Neural cell (in vitro differentiated cells): ENCODE measurements around the gene CRYBB2. TPM values are rescaled to one million over a fixed set of nuclear protein-coding genes. Genes with fewer than 3 reads are reported as not detected.
"Not testable (repeated sequence)": the region's sequence is repeated elsewhere in the genome, so short reads cannot be mapped to it uniquely, and the experiment has no call there.

Source experiments
- H2AFZ ChIP-seq: fragments of 200-600, 300-800 bp; sonication (generic), shearing (Covaris generic); 2 replicates; pipeline ENCODE4 v1.6.0; 2014; ENCODE audit warnings: low read depth, mild to moderate bottlenecking, antibody characterized with exemption, low read length, moderate library complexity
- H3F3A ChIP-seq: fragments of 200-600 bp; shearing (Covaris generic); 2 replicates; pipeline ENCODE4 v1.6.1; 2016; ENCODE audit warnings: mild to moderate bottlenecking, moderate library complexity, mixed read lengths, antibody characterized with exemption, low read length; ENCODE audit not compliant: insufficient read depth, poor library complexity, severe bottlenecking
- H3K27ac ChIP-seq: fragments of 200-600, 300-800 bp; sonication (generic), shearing (Covaris generic); 2 replicates; pipeline ENCODE4 v1.5.1; 2014; ENCODE audit warnings: mild to moderate bottlenecking, low read length, moderate library complexity
- H3K27me3 ChIP-seq: fragments of 300-800, 200-600 bp; sonication (generic), shearing (Covaris generic); 2 replicates; pipeline ENCODE4 v1.6.0; 2014; ENCODE audit warnings: mild to moderate bottlenecking, low read depth, low read length, moderate library complexity; ENCODE audit not compliant: insufficient read depth
- H3K36me3 ChIP-seq: fragments of 300-800, 200-600 bp; sonication (generic), shearing (Covaris generic); 2 replicates; pipeline ENCODE4 v1.5.1; 2014; ENCODE audit warnings: mild to moderate bottlenecking, antibody characterized with exemption, low read length, moderate library complexity; ENCODE audit not compliant: insufficient read depth
- H3K4me2 ChIP-seq: fragments of 300-800, 200-600 bp; sonication (generic), shearing (Covaris generic); 2 replicates; pipeline ENCODE4 v1.6.0; 2014; ENCODE audit warnings: mild to moderate bottlenecking, low read length
- H3K4me3 ChIP-seq: fragments of 300-800, 200-600 bp; sonication (generic), shearing (Covaris generic); 2 replicates; pipeline ENCODE4 v1.5.1; 2014; ENCODE audit warnings: mild to moderate bottlenecking, low read length, moderate library complexity
- H3K79me2 ChIP-seq: fragments of 200-600 bp; shearing (Covaris generic); replicated peaks from 2 replicates; pipeline ENCODE4 v1.6.0; 2014; ENCODE audit warnings: mild to moderate bottlenecking, low read length, moderate library complexity; ENCODE audit not compliant: insufficient read depth
- H3K9ac ChIP-seq: fragments of 300-800, 200-600 bp; sonication (generic), shearing (Covaris generic); 2 replicates; pipeline ENCODE4 v1.6.1; 2016; ENCODE audit warnings: mild to moderate bottlenecking, low read length, mixed read lengths
- H3K9me2 ChIP-seq: fragments of 200-600 bp; shearing (Covaris generic); 2 replicates; pipeline ENCODE4 v1.6.1; 2016; ENCODE audit warnings: mild to moderate bottlenecking, low read length, mixed read lengths; ENCODE audit not compliant: insufficient read depth
- H3K9me3 ChIP-seq: fragments of 200-600, 300-800 bp; sonication (generic), shearing (Covaris generic); 2 replicates; pipeline ENCODE4 v1.6.1; 2016; ENCODE audit warnings: mild to moderate bottlenecking, mixed run types, low read length, moderate library complexity, mixed read lengths
- H4K20me1 ChIP-seq: fragments of 200-600 bp; shearing (Covaris generic); 2 replicates; pipeline ENCODE4 v1.6.1; 2016; ENCODE audit warnings: mild to moderate bottlenecking, mixed run types; ENCODE audit not compliant: insufficient read depth
- CTCF ChIP-seq: fragments of 450-650 bp; IDR thresholded peaks from 2 replicates; pipeline ENCODE4 v1.5.1; 2014; ENCODE audit warnings: antibody characterized with exemption, mild to moderate bottlenecking, moderate library complexity; ENCODE audit not compliant: poor library complexity, severe bottlenecking
- EP300 ChIP-seq: fragments of 450-650 bp; conservative IDR thresholded peaks from 2 replicates; pipeline ENCODE4 v1.6.1; 2014; ENCODE audit warnings: antibody characterized with exemption, mild to moderate bottlenecking, moderate library complexity; ENCODE audit not compliant: poor library complexity, severe bottlenecking
- EZH2 ChIP-seq: fragments of 200-600, 300-800 bp; shearing (Covaris generic), sonication (generic); IDR thresholded peaks from 2 replicates; pipeline ENCODE4 v1.6.1; 2014; ENCODE audit warnings: antibody characterized with exemption, low read length, borderline replicate concordance, mild to moderate bottlenecking; ENCODE audit not compliant: insufficient read depth, poor library complexity, severe bottlenecking
- MXI1 ChIP-seq: fragments of 450-650 bp; conservative IDR thresholded peaks from 2 replicates; pipeline ENCODE4 v1.6.1; 2014; ENCODE audit warnings: antibody characterized with exemption, mild to moderate bottlenecking; ENCODE audit not compliant: poor library complexity, severe bottlenecking
- POLR2AphosphoS5 ChIP-seq: IDR thresholded peaks from 2 replicates; pipeline ENCODE4 v1.6.1; 2012
- RAD21 ChIP-seq: fragments of 450-650 bp; conservative IDR thresholded peaks from 2 replicates; pipeline ENCODE4 v1.6.1; 2014; ENCODE audit warnings: antibody characterized with exemption, mild to moderate bottlenecking, moderate library complexity
- REST ChIP-seq: IDR thresholded peaks from 2 replicates; pipeline ENCODE4 v1.6.1; 2012; ENCODE audit warnings: borderline replicate concordance
- SMC3 ChIP-seq: fragments of 450-650 bp; conservative IDR thresholded peaks from 2 replicates; pipeline ENCODE4 v1.6.1; 2014; ENCODE audit warnings: antibody characterized with exemption, mild to moderate bottlenecking, moderate library complexity; ENCODE audit not compliant: poor library complexity
- TAF1 ChIP-seq: IDR thresholded peaks from 2 replicates; pipeline ENCODE4 v1.6.1; 2012; ENCODE audit warnings: low read depth
- polyA plus RNA-seq: library from polyadenylated mRNA; depleted of rRNA; stranded (reverse); fragments of >200 nt; gene quantifications from 2 replicates; pipeline ENCODE4 v1.2.3, GENCODE V29; 2014

Gene CRYBB2
- polyA plus RNA-seq, 1 donor from 2014 or later: not detected

- no peak overlapping the region for H3K27ac ChIP-seq
- H2AFZ ChIP-seq: no peak overlapping the region
- no peaks in the 10 kb centered on the region for H4K20me1 ChIP-seq
- no peak for TF ChIP-seq TAF1
- TF ChIP-seq CTCF: no peak
- no peak for TF ChIP-seq RAD21
- TF ChIP-seq SMC3: no peak
- TF ChIP-seq EP300: no peak
- no peak for TF ChIP-seq MXI1
- no peak for TF ChIP-seq EZH2
- no peak for TF ChIP-seq REST
- no peak for TF ChIP-seq POLR2AphosphoS5
- no peaks in the 10 kb centered on the region for H3K27me3 ChIP-seq
- no peaks in the 10 kb centered on the region for H3K36me3 ChIP-seq
- H3K4me2 ChIP-seq: no peak overlapping the region
- H3K4me3 ChIP-seq: no peak overlapping the region
- no peaks in the 10 kb centered on the region for H3K9me3 ChIP-seq
- no peak overlapping the region for H3K9ac ChIP-seq
- H3F3A ChIP-seq: no peaks in the 10 kb centered on the region
- no peaks in the 10 kb centered on the region for H3K9me2 ChIP-seq
- no peaks in the 10 kb centered on the region for H3K79me2 ChIP-seq
Measured at GRCh38 chr22:25236417-25236816, 17.0 kb downstream of the CRYBB2 start.

- Histone ChIP-seq H3K27ac (no peak overlapping the region), H3K79me2 (no peaks in the 10 kb centered on the region), H4K20me1 (no peaks in the 10 kb centered on the region), H3K9ac (no peak overlapping the region), H2AFZ (no peak overlapping the region), H3K4me2 (no peak overlapping the region), H3K36me3 (no peaks in the 10 kb centered on the region), H3K27me3 (no peaks in the 10 kb centered on the region), H3K9me2 (no peaks in the 10 kb centered on the region), H3K9me3 (no peaks in the 10 kb centered on the region), H3F3A (no peaks in the 10 kb centered on the region), H3K4me3 (no peak overlapping the region)
- TF ChIP-seq EP300 (no peak), MXI1 (no peak), POLR2AphosphoS5 (no peak), EZH2 (no peak), REST (no peak), SMC3 (no peak), CTCF (no peak), RAD21 (no peak), TAF1 (no peak)
Measured at GRCh38 chr22:25237503-25237902, 18.1 kb downstream of the CRYBB2 start.

GRCh38 chr22:25238058-25238457 lies 18.6 kb downstream of the CRYBB2 start:
- H3K9ac ChIP-seq, H3F3A ChIP-seq, H3K27ac ChIP-seq, H3K9me2 ChIP-seq, H3K36me3 ChIP-seq, H3K4me3 ChIP-seq, H3K9me3 ChIP-seq, H3K4me2 ChIP-seq, H4K20me1 ChIP-seq, H2AFZ ChIP-seq, H3K27me3 ChIP-seq, H3K79me2 ChIP-seq: not testable (repeated sequence)
